Heart right ventricle (tissue), 16 donors: ENCODE results near the gene MTHFD2L. TPM values are rescaled to one million over a fixed set of nuclear protein-coding genes. Genes with fewer than 3 reads are reported as not detected.

Experiments used
- ATAC-seq, 8 donors: fragments of 200-7000 bp; cut with Tn5 transposase; one replicate each; pipeline ENCODE4 v1.9.1; 2020; ENCODE audit warnings: mild to moderate bottlenecking in 8 of 8, moderate library complexity in 8 of 8, moderate number of reproducible peaks in 1 of 8
- DNase-seq, 2 donors: peaks; one replicate each; pipeline ENCODE4 v3.0.0-alpha.2; 2020
- H3K27ac ChIP-seq, 10 donors: fragments of 200-600 bp; sonication (generic) in 2 of 10; one replicate each; pipeline versions ENCODE4 v1.5.0 to v1.8.0; 2020 to 2022; ENCODE audit warnings: mild to moderate bottlenecking in 3 of 10
- H3K27me3 ChIP-seq, 7 donors: fragments of 200-600 bp; one replicate each; pipeline ENCODE4 v1.8.0; 2021 to 2022; ENCODE audit warnings: mild to moderate bottlenecking in 2 of 7
- H3K36me3 ChIP-seq, 9 donors: fragments of 200-600 bp; sonication (generic) in 1 of 9; one replicate each; pipeline versions ENCODE4 v1.5.0 to v1.8.0; 2020 to 2022; ENCODE audit warnings: mild to moderate bottlenecking in 2 of 9
- H3K4me1 ChIP-seq, 9 donors: fragments of 200-600 bp; sonication (generic) in 1 of 9; one replicate each; pipeline versions ENCODE4 v1.5.0 to v1.8.0; 2020 to 2022; ENCODE audit warnings: mild to moderate bottlenecking in 4 of 9
- H3K4me3 ChIP-seq, 10 donors: fragments of 200-600 bp; sonication (generic) in 2 of 10; one replicate each; pipeline versions ENCODE4 v1.5.0 to v1.8.0; 2020 to 2022; ENCODE audit warnings: mild to moderate bottlenecking in 7 of 10, moderate library complexity in 2 of 10
- H3K9me3 ChIP-seq, 11 donors: fragments of 200-600 bp in 10 of 11; sonication (generic) in 2 of 11; one replicate each; pipeline versions ENCODE4 v1.5.0 to v1.8.0; 2013 to 2022; ENCODE audit warnings: mild to moderate bottlenecking in 2 of 11, control low read depth in 1 of 11, moderate library complexity in 1 of 11
- WGBS, 2 donors: extraction: QIAGEN DNeasy Blood & Tissue Kit; methylation state at CpG; one replicate each; pipeline ENCODE4 v1.1.7; 2013; ENCODE audit warnings: inconsistent platforms in 1 of 2; 5-methylcytosine and 5-hydroxymethylcytosine counted together
- intact Hi-C, 10 donors: fragments of 100-400 bp; cut with DNase I; formaldehyde crosslinking; loops; one replicate each; pipeline versions ENCODE4 v1.11.1 to v1.14.2; 2022
- polyA plus RNA-seq, 2 donors: library from polyadenylated mRNA; stranded (reverse); fragments of 200-250 nt; gene quantifications; one replicate each; pipeline ENCODE4 v1.2.3, GENCODE V29; 2013
- total RNA-seq, 10 donors: library from RNA; stranded (reverse); fragmentation: NEBNext Ultra II Directional in 3 of 10; extraction: Animal tissue kit (Norgen Biotek cat#: 25700) in 3 of 10; gene quantifications; one replicate each; pipeline versions ENCODE4 v1.2.1 to v1.2.4, GENCODE V29; 2021 to 2023
- TF ChIP-seq, protein P1 (sequence below), 9 donors: fragments of 200-600 bp; sonication (generic) in 2 of 9; IDR thresholded peaks; one replicate each; pipeline versions ENCODE4 v1.5.0 to v1.8.0; 2021 to 2022; ENCODE audit warnings: antibody characterized with exemption in 9 of 9, mild to moderate bottlenecking in 5 of 9, moderate library complexity in 1 of 9
- donor health status: Arrhythmogenic right ventricular cardiomyopathy.
- donor health status: ischemic (EF 13 %, LVEDD 7.1; RV severe dilation, severe dysfunction).
- donor health status: healthy with polysubstance abuse.
- donor health status: DM: no; HTN: yes; CAD: no.
- donor health status: DM: no; HTN: no; CAD: no.
- donor health status: ischemic (EF 25% LVEDD 6.9; RV normal size, moderate dysfunction).
- donor health status: ischemic (EF 25% LVEDD 5.7; RV mildly dilated, moderate dysfunction).
- donor health status: healthy.
- donor health status: DM: yes; HTN: yes; CAD: no.
- donor health status: Ischemic cardiomyopathy.
- donor health status: ischemic (EF 35%, LVEDD 5.7; RV mildly dilated, moderate dysfunction).
- donor health status: nonischemic (EF 11% LVEDD 7.7; RV severe dilation, severe dysfunction).
- donor health status: DM: yes; HTN: yes; CAD: no.
- donor health status: PGD.
- donor health status: ischemic (EF 29% LVEDD 5.4; RV normal size, mild dysfunction).
- donor health status: nonischemic (EF 23%, LVEDD 6.1; RV moderate dilation, normal function).

Gene MTHFD2L
- total and polyA plus RNA-seq, 12 donors: 5.7 to 19.3 (median 11.8) TPM

DNA sequence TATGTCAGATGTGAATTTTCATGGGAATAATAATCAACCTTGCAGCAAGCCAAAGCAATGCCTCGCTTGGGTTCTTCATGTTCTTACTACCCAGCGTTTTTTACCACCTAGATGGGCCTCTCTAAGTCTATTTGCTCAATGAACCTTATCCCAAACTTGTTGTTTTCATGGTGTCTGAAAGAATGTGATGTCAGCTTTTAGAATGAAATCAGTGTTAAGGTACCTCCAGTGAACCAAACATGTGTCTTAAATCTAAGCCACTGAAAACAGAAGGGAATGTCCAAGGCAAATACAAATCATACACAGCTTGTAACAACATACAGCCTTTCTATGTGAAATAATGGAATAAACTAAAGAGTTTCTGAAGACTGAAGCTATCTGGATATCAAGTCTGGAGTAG is 157.0 kb downstream of the MTHFD2L start:
- Histone ChIP-seq H3K36me3 (no peaks in the 10 kb centered on the region), H3K4me1 (no peaks in the 10 kb centered on the region), H3K9me3 (no peaks in the 10 kb centered on the region), H3K27me3 (no peaks in the 10 kb centered on the region), H3K4me3 (no peak overlapping the region), H3K27ac (no peak overlapping the region)
- intact Hi-C loops: loop anchor here in 7 of 10 donors (5.0 to 10.0 kb wide), 6 partner anchors 83 to 360 kb away; no protein-coding TSS in a partner anchor
- TF ChIP-seq, protein P1, sequence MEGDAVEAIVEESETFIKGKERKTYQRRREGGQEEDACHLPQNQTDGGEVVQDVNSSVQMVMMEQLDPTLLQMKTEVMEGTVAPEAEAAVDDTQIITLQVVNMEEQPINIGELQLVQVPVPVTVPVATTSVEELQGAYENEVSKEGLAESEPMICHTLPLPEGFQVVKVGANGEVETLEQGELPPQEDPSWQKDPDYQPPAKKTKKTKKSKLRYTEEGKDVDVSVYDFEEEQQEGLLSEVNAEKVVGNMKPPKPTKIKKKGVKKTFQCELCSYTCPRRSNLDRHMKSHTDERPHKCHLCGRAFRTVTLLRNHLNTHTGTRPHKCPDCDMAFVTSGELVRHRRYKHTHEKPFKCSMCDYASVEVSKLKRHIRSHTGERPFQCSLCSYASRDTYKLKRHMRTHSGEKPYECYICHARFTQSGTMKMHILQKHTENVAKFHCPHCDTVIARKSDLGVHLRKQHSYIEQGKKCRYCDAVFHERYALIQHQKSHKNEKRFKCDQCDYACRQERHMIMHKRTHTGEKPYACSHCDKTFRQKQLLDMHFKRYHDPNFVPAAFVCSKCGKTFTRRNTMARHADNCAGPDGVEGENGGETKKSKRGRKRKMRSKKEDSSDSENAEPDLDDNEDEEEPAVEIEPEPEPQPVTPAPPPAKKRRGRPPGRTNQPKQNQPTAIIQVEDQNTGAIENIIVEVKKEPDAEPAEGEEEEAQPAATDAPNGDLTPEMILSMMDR (IDR thresholded peaks at IDR 0.05): no peak
- no peak for DNase-seq
- ATAC-seq: no peak
- 81 to 88% methylated on average over 2 of the region's 2 CpGs for WGBS, 2 donors

GRCh38 chr4:74315376-74315775 is 157.5 kb downstream of the MTHFD2L start:
- Histone ChIP-seq H3K9me3 (no peaks in the 10 kb centered on the region), H3K27ac (no peak overlapping the region), H3K4me3 (no peak overlapping the region), H3K27me3 (no peaks in the 10 kb centered on the region), H3K36me3 (no peaks in the 10 kb centered on the region), H3K4me1 (no peaks in the 10 kb centered on the region)
- intact Hi-C loops: loop anchor here in 2 of 10 donors (10.0 kb wide), 2 partner anchors 91 to 359 kb away; no protein-coding TSS in a partner anchor
- DNase-seq: no peak
- ATAC-seq: no peak
- 85 to 87% methylated on average over 5 of the region's 5 CpGs for WGBS, 2 donors
- TF ChIP-seq, protein P1 (IDR thresholded peaks at IDR 0.05): no peak

DNA sequence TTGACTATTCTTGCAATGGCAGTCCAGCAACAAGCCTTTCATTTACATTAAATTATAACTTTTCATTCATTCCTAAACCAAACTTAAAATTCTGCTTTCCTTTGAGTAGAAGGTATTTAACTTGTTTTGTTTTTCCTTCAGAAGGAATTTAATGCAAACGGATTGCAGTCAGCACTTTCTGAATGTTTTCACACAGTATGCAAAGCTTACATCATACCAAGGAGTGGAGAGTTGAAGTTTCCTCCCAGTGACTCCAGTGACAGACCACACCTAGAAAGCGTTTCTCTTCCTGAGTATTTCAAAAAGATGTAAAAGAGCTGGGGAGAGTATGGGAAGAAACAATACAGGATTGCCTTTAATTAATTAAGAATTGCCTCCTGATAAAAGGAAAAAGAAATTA is 158.5 kb downstream of the MTHFD2L start:
- DNase-seq (no peak), ATAC-seq (no peak)
- Histone ChIP-seq H3K4me3 (no peak overlapping the region), H3K9me3 (no peaks in the 10 kb centered on the region), H3K27me3 (peaks cover 0 to 5% (median 0%) of the 10 kb centered on the region in 7 donors), H3K36me3 (no peaks in the 10 kb centered on the region), H3K27ac (no peak overlapping the region), H3K4me1 (no peaks in the 10 kb centered on the region)
- TF ChIP-seq, protein P1 (IDR thresholded peaks at IDR 0.05): no peak
- WGBS, 2 donors: 41 to 51% methylated on average over 2 of the region's 2 CpGs
- intact Hi-C loops: loop anchor here in 2 of 10 donors (10.0 kb wide), 2 partner anchors 92 to 358 kb away; no protein-coding TSS in a partner anchor

- H3K27ac ChIP-seq: no peak overlapping the region
- DNase-seq (no peak), ATAC-seq (peak in 1 of 8 donors; percentile 62)
- H3K4me3 ChIP-seq: no peak overlapping the region
- 62 to 71% methylated on average over 3 of the region's 3 CpGs for WGBS, 2 donors
- H3K4me1 ChIP-seq: no peaks in the 10 kb centered on the region
- intact Hi-C loops: loop anchor here in 2 of 10 donors (10.0 kb wide), 2 partner anchors 93 to 357 kb away; no protein-coding TSS in a partner anchor
- peaks cover 0 to 10% (median 0%) of the 10 kb centered on the region in 7 donors for H3K27me3 ChIP-seq
- TF ChIP-seq, protein P1 (IDR thresholded peaks at IDR 0.05): no peak
- no peaks in the 10 kb centered on the region for H3K9me3 ChIP-seq
- H3K36me3 ChIP-seq: no peaks in the 10 kb centered on the region
Measured at GRCh38 chr4:74317616-74318246, 159.8 kb downstream of the MTHFD2L start.
